ENCODE results near the gene TDG. TPM values are rescaled to one million over a fixed set of nuclear protein-coding genes. Genes with fewer than 3 reads are reported as not detected.

The TDG gene
- total RNA-seq, 1 donor from 2014 or later = 43.2 TPM

DNA sequence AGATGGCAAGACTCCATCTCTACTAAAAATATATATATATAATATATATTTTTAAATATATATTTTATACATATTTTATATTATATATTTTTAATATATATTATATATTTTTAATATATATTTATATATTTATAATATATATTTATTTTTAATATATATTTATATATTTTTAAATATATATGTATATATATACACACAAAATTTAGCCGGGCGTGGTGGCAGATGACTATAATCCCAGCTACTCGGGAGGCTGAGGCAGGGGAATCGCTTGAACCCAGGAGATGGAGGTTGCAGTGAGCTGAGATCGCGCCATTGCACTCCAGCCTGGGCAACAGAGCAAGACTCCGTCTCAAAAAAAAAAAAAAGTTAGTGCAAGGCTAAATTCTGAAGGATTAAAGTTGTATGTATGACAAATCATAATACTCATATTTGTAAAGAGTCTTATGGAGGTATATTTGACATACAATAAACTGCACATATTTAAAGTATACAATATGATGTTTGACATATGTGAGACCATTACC, 7.7 kb upstream of the TDG start:
- intact Hi-C loops (cut with micrococcal nuclease) = loop anchor here (1.0 to 5.0 kb wide), 6 partner anchors 7 to 1373 kb away; partner anchors contain the start of genes C12orf75, HSP90B1, NFYB and NT5DC3

DNA sequence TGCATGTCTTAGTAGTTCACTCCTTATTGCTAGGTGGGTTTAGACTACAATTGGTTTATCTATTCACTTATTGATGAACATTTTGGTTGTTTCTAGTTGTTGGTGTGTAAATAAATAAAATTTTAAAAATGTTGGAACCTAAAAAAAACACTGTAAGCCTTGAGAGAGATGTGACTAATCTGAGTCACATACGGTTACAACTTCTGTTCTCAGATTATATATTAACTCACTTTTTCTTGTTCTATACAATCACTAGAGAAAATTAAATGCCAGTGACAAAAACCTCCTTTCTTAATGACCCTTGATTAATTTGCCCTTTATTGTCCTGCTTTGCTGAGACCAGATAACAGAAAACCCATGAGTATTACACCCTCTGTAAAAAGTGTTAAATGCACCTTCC, 7.1 kb upstream of the TDG start:
- intact Hi-C loops (cut with micrococcal nuclease) = loop anchor here (5.0 kb wide), 1 partner anchor 329 kb away; no protein-coding TSS in a partner anchor

DNA sequence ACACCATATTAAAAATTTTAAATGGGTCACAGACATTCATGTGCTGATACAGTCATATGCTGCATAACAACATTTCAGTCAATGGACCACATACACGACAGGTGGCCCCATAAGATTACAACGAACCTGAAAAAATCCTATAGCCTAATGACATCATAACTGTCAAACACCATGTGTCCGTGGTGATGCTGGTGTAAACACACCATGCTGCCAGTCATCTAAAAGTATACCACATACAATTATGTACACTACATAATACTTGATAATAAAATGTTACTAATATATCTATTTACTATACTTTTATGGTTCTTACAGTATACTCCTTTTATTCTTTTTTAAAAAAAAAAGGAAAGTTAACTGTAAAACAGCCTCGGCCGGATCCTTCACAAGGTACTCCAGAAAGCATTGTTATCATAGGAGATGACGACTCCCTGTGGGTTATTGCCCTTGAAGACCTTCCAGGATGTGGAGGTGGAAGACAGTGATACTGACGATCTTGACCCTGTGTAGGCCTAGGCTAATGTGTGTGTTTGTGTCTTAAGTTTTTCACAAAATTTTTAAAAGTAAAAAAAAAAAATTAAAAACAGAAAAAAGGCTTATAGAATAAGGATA, 5.0 kb upstream of the TDG start:
- intact Hi-C loops (cut with micrococcal nuclease) = no loop called here

DNA sequence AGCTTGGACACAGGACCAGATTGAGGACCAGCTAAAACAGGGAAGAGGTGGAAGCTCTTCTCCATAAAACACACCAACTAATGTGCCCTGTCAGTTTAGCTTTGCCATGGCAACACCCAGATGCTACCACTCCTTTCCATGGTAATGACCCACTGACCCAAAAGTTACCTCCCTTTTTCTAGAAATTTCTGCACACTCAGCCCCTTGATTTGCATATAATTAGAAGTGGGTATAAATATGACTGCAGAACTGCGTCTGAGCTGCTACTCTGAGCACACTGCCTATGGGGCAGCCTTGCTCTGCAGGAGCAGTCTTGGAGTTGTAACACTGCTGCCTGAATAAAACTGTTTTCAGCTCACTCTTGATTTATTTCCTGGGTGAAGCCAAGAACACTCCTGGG, 3.2 kb upstream of the TDG start:
- intact Hi-C loops (cut with micrococcal nuclease) = no loop called here

DNA sequence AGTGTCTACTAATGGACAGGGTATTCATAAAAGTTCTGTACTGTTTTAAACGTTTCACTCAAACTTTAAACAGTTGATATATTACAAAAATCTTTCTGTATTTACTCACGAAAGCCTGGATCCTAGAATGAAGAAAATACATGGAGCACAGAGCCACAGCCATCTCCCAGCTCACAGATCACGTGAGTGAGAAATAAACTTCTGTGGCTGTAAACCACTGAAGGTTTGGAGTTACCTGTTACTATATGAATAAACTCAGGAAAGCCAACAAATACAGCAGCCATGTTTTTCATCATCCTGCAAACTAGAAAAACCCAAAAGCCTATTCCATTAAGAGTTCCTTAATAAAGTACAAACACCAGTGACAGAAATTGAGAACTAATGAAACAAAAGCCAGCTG, 867 bp upstream of the TDG start:
- intact Hi-C loops (cut with micrococcal nuclease) = loop anchor here (1.0 to 2.0 kb wide), 4 partner anchors 8 to 1142 kb away; partner anchors contain the start of genes HCFC2, HSP90B1 and WASHC4

DNA sequence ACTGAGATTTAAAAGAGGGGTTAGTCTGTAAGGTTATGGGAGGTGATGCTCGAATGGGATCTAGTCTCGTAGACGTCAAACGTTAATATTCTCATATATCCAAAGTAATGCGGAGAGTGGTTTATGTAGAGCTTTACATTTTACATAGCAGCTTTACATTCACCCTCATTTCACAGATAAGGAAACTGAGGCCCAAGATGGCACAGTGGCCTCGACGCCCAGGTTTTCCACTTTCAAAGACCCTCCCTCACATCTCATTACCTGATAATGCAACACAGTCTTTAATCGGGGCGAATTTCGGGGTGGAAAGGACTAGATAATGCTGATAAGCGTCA, 450 bp upstream of the TDG start:
- intact Hi-C loops (cut with micrococcal nuclease) = loop anchor here (1.0 to 2.0 kb wide), 4 partner anchors 8 to 1142 kb away; partner anchors contain the start of genes HCFC2, HSP90B1 and WASHC4

DNA sequence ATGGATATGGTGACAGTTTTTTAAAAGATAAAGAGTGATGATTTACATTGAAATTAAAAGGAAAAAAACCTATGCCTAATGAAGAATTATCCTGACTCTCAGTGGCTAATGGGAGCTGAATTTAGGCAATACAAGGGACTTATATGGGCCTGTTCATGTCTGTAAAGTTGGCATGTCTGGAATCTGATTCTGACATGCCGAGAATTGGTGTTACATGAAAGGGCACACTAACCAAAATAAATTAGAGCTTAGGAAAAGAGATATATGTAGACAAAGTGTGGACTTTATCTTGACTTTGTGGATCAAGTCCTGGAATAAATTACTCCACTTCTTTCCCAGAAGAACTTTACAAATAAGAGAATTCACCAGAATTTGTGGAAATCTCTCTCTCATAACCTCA, 1.1 kb downstream of the TDG start:
- intact Hi-C loops (cut with micrococcal nuclease) = loop anchor here (2.0 kb wide), 1 partner anchor 126 kb away; the partner anchor contains the start of gene NT5DC3

DNA sequence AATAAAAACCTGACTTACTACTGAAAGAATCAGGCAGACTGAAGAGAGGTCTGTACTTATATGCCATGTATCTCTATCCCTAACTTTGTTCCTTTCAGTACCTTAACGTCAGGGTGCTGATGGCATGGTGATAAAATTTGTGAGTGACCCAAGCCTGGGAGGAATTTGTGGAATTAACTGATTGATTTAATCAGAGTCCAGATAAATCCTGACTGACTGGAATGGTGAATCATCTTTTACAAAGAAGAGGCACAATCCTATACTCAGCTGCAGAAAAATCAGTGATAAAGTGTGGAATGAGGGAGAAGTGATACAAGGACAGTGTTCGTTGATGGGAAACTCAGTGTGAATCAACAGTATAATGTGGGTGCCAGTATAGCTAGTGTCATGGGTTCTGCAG, 3.7 kb downstream of the TDG start:
- intact Hi-C loops (cut with micrococcal nuclease) = no loop called here

DNA sequence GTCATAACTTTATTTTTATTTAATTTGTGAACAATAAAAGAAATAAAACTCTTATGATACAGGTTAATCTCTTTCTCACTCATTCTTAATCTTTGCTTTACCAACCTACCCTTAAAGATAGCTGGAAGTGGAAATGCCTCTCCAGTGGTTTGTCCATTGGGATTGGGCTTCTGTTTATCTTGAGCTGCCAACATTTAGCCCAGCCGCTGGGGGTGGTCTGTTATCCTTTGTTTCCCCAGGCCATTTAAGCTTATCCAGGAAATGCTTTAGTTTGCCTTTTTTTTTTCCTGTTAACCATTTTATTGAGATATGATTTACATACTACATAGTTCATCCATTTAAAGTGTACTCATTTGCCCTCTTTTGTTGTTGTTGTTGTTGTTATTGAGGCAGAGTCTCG, 8.2 kb downstream of the TDG start:
- intact Hi-C loops (cut with micrococcal nuclease) = no loop called here

DNA sequence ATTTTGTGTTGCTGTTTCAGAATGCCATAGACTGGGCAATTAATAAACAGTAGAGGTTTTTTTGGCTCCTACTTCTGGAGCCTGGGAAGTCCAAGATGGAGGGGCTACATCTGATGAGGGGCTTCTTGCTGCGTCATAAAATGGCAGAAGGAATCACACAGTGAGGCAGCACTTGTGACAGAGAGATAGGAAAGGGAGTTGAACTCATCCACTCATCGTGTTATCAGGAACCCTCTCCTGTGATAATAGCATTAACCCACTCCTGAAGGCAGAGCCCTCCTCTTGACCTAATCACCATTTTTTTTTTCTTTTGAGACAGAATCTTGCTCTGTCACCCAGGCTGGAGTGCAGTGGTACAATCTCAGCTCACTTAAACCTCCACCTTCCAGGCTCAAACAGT, 9.7 kb downstream of the TDG start:
- intact Hi-C loops (cut with micrococcal nuclease) = no loop called here

DNA sequence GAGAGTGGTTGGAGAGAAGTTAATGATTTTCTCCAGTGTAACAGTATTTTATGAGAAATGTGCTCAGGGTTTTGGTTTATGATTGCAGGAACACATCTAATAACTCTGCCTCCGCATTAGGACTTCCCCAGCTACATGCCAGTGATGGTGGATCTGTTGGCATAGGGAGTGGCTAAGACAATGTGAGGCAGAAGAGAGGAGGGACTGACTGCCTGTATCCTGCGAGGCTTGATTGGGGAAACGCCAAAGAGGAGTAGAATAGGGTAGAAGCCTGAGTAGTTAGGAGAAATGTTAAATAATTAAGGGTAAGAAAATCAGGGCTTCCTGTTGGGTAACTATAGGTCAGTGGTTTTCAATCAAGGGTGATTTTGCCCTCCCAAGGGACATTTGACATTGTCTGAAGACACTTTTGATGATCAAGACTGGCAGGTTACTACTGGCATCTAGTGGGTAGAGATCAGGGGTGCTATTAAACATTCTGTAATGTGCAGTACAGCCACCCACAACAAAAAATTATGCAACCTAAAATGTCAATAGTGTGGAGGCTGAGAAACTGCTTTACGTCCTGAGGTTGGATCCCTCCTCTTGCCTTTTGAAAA, 12.8 kb downstream of the TDG start:
- intact Hi-C loops (cut with micrococcal nuclease) = no loop called here

DNA sequence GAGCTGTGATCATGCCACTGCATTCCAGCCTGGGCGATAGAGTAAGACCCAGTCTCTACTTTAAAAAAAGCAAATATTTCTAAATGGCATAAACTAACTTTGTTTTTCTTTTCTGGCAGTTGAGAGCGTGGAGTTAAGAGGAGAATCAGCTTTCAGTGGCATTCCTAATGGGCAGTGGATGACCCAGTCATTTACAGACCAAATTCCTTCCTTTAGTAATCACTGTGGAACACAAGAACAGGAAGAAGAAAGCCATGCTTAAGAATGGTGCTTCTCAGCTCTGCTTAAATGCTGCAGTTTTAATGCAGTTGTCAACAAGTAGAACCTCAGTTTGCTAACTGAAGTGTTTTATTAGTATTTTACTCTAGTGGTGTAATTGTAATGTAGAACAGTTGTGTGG, 21.2 kb downstream of the TDG start:
- intact Hi-C loops (cut with micrococcal nuclease) = loop anchor here (10.0 kb wide), 1 partner anchor 118 kb away; no protein-coding TSS in a partner anchor

DNA sequence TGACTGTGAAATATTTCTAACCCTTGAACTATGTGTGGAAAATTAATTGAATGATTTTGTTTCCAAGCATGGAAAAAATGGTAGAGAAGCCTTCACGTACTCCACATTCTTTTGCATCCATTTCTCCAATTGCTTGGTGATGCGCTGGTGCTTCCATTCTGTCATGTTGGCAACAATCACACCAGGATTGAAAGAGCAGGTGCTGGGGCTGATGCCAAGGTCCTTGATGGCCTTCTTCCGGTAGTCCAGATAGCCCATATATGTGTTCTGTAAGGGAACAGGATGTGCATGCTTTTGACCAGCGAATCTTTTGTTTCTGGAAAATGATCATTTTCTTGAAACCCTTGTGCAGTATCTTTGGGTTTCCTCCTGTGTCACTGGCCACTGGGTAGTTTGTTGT, 28.6 kb downstream of the TDG start:
- intact Hi-C loops (cut with micrococcal nuclease) = no loop called here

DNA sequence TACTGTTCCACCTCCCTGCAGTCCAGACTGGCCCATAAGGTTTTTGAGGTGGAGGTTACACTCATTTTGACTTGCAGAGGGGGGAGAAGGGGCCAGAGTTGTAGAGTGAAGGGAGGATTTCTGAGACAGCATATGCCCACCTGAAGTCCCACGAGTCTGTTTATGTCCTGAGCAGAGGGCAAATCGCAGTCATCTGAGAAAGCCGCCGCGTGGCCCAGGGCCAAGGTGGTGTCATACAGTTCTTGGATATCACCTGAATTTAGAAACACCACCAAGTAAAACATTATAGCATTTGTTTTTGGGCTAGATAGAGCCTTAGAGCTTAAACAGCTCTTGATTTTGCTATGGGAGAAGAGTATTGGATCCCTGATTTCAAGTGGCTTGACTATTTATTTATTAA, 30.9 kb downstream of the TDG start:
- intact Hi-C loops (cut with micrococcal nuclease) = no loop called here

DNA sequence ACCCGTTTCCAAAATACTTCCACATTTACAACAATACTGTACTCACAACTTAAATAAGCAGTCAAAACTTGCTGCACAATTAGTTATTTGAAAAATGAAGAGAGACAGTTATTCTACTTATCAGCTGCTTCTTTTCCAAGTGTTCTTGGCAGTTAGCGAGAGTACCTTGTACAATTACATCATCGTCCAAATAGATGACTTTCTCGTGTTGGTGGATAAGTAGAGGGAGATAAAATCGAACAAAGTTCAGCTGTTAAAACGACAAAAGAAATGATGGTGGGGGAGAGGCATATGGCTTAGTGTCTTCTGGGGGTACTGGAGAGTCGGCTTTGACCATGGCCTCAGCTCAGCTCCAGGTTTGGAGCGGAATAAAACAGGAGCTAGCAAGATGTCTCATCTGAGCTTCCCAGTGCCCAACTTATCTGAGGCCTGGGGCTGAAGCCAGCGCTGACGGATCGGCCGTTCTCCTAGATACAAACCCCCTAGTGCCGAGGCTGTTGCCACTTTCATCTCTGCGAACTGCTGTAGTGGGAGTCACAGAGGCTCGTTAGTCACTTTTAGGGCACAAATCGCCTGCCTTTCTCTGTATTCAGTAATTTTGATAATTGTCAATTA, 31.7 kb downstream of the TDG start:
- intact Hi-C loops (cut with micrococcal nuclease) = no loop called here

DNA sequence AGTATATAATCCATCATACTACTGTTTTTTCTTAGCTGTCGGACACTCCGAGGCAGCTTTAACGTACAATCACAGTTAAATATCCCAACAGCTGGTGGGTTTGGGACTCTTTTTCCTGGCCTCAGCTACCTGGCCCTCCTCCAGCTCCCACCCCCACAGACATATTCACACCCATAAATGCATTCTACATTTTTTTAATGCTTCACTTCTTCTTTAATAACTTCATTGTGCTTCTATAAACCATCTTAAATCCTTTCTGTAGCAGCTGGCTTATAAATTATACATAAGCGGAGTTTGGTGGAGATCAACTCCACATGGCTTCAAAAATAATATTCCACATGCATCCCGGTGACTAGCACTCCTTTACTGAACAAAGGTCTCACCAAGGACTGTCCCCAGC, 33.3 kb downstream of the TDG start:
- intact Hi-C loops (cut with micrococcal nuclease) = no loop called here

DNA sequence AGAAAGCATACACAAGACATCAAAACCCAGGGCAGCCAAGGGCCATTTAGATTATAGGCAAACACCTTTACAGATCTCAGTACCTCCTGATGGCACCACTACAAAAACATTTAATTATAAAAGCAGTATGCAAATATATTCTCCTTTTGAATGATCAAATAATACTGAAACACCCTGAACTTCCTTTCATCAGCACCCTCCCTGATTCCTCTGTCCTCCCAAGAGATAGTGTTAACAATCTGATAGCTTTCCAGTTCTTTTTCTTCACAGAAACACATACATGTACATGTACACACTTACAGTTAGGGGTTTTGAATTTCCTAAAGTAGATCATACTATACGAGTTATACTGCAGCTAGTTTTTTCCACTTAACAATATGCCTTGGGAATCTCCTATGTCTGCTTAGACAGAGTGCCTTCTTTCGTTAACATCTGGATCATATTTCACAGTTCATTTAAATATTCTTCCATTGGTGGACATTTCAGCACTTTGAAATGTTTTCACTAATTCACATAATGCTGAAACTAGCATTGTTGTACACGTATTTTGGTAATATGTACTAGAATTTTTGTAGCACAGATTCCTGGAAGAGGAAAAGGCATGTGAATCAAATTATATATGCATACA, 35.2 kb downstream of the TDG start:
- intact Hi-C loops (cut with micrococcal nuclease) = no loop called here

DNA sequence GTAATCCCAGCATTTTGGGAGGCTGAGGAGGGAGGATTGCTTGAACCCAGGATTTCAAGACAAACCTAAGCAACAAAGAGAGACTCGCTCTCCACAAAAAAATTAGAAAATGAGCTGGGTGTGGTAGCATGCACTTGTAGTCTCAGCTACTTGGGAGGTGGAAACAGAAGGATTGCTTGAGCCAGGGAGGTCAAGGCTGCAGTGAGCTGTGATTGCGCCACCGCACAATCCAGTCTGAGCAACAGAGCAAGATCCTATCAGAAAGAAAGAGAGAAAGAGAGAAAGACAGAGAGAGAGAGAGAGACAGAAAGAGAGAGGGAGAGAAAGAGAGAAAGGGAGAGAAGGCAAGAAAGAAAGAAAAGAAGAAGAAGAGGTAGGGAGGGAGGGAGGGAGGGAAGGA, 37.0 kb downstream of the TDG start:
- intact Hi-C loops (cut with micrococcal nuclease) = no loop called here

DNA sequence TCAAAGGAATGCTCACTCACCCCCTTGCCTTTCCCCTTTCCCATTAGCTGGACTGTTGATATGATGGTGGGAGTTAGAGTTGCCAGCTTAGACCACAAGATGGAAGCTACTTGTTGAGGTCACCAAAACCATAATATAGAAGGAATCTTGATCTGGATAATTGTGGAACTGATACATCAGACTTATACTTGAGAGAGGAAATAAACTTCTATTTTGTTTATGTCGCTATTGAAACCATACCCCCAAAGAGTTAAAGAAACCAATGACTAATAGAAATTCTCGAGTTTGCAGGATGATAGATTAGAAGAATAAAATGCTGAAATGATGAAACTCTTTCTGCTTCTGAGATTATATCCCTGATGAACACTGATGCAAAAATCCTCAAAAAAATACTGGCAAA, 37.9 kb downstream of the TDG start:
- intact Hi-C loops (cut with micrococcal nuclease) = no loop called here

DNA sequence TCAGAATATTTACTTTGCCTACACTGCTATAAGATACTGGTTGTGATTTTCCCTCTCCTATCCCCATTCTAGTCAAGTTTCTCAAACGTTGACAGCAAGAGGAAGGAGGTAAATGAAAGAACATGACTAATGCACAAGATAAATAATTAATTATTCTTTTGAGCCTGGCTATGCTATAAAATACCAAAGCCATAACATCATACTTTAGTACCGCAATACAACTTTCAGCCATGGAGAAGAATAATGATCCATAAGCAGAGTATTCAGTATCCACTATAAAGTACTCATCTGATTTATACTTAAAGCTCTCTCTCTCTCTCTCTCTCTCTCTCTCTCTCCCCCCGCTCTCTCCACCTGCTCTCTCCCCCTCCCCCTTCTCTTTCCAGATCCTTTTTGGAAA, 41.3 kb downstream of the TDG start:
- intact Hi-C loops (cut with micrococcal nuclease) = no loop called here

DNA sequence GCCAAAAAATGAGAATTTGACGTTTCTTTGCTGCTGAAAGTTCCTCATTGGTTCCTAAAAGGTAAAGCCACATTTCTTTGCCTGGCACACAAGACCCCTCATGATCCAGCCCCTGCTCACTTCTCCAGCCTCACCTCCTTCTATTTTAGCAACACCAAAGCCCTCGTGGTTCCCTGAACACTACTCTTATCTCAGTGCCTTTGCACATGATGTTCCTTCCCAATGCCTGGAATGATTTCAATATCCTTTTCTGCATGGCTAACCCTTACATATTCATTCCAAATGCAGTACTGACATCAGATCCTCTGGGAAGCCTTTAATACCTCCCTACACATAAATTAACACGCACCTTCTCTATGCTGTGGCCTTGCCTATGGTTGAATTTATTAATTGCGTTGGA, 44.4 kb downstream of the TDG start:
- intact Hi-C loops (cut with micrococcal nuclease) = no loop called here

DNA sequence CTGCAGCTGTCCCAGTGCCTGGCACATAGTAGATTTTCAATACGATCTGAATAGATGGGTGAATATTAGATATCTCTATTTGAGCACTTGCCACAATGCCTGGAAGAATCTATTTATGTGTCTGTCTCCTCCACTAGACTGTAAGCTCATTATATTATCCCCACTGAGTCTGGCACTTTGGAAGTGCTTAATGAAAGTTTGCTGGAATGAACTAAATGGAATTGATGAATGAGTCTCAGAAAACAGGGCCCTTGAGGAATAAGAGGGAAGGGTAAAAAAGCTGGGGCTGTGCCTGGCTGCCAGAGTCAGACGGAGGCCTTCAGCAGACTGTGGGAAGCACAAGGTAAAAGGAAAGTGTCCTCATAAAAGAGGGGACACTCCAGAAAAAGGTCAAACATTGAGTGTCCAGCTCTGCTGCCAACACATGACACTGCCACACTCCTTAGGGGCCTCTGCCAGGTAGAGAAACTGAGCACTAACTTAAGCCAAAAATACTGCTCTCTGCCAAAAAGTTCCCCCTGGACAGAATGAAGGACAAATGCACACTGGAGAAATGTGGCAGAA, 45.0 kb downstream of the TDG start:
- intact Hi-C loops (cut with micrococcal nuclease) = no loop called here
